ENCODE measurements around the gene SOWAHB.

- TF ChIP-seq POLR2A (IDR thresholded peaks at IDR 0.05; ENCODE audit: low read length) (no peak), CTCF (IDR thresholded peaks at IDR 0.05) (no peak), ZC3H11A (IDR thresholded peaks at IDR 0.05) (no peak), NR3C1 (IDR thresholded peaks at IDR 0.05) (no peak), MAX (IDR thresholded peaks at IDR 0.05) (no peak), RFX5 (IDR thresholded peaks at IDR 0.05) (no peak), FOSL2 (IDR thresholded peaks at IDR 0.05) (no peak), FOSL2 (CRISPR knock-in tag; IDR thresholded peaks at IDR 0.05) (no peak), CBX8 (IDR thresholded peaks at IDR 0.05) (no peak), ZNF302 (CRISPR knock-in tag; IDR thresholded peaks at IDR 0.05) (no peak), REST (IDR thresholded peaks at IDR 0.05) (no peak), SREBF2 (IDR thresholded peaks at IDR 0.05) (no peak)
These were observed 11.0 kb downstream of the SOWAHB start for GRCh38 chr4:76886848-76887441.
